ENCODE measurements around the gene PTPRN2. TPM values are rescaled to one million over a fixed set of nuclear protein-coding genes. Genes with fewer than 3 reads are reported as not detected.

Gene PTPRN2
- total RNA-seq, 1 experiment from 2014 or later: 1.2 TPM

- peak in 1 of 2 experiments; percentile 38 for DNase-seq (ENCODE audit: low read depth in 1 of 2, low spot score in 2 of 2)
- H3K27me3 ChIP-seq (replicated peaks): no peaks in the 10 kb centered on the region
- H3K36me3 ChIP-seq: no peaks in the 10 kb centered on the region
- no peak overlapping the region for H3K4me3 ChIP-seq
- no peak overlapping the region for H3K27ac ChIP-seq
- H3K9me3 ChIP-seq (replicated peaks): peaks cover 38% of the 10 kb centered on the region
- H3K4me1 ChIP-seq (replicated peaks): no peaks in the 10 kb centered on the region
These were observed 476.4 kb downstream of the PTPRN2 start for GRCh38 chr7:158111049-158111751.

- H3K9me3 ChIP-seq (replicated peaks): peaks cover 36% of the 10 kb centered on the region
- no peaks in the 10 kb centered on the region for H3K4me1 ChIP-seq (replicated peaks)
- H3K36me3 ChIP-seq: no peaks in the 10 kb centered on the region
- H3K27ac ChIP-seq: no peak overlapping the region
- H3K27me3 ChIP-seq (replicated peaks): no peaks in the 10 kb centered on the region
- no peak for DNase-seq (ENCODE audit: low read depth in 1 of 2, low spot score in 2 of 2)
- no peak overlapping the region for H3K4me3 ChIP-seq
These were observed 477.0 kb downstream of the PTPRN2 start for GRCh38 chr7:158110661-158111048.

GRCh38 chr7:158110034-158110590 lies 477.5 kb downstream of the PTPRN2 start:
- Histone ChIP-seq H3K4me1 (replicated peaks) (no peaks in the 10 kb centered on the region), H3K9me3 (replicated peaks) (peaks cover 36% of the 10 kb centered on the region), H3K27me3 (replicated peaks) (no peaks in the 10 kb centered on the region), H3K27ac (no peak overlapping the region), H3K4me3 (no peak overlapping the region), H3K36me3 (no peaks in the 10 kb centered on the region)
- DNase-seq (ENCODE audit: low read depth in 1 of 2, low spot score in 2 of 2): peak in 1 of 2 experiments; percentile 36

GRCh38 chr7:158109364-158110033 lies 478.1 kb downstream of the PTPRN2 start:
- Histone ChIP-seq H3K9me3 (replicated peaks) (peaks cover 36% of the 10 kb centered on the region), H3K27ac (no peak overlapping the region), H3K27me3 (replicated peaks) (no peaks in the 10 kb centered on the region), H3K4me3 (no peak overlapping the region), H3K4me1 (replicated peaks) (no peaks in the 10 kb centered on the region), H3K36me3 (no peaks in the 10 kb centered on the region)
- peak in 1 of 2 experiments; percentile 23 for DNase-seq (ENCODE audit: low read depth in 1 of 2, low spot score in 2 of 2)

- H3K36me3 ChIP-seq: no peaks in the 10 kb centered on the region
- H3K4me1 ChIP-seq (replicated peaks): no peaks in the 10 kb centered on the region
- H3K4me3 ChIP-seq: no peak overlapping the region
- H3K27ac ChIP-seq: no peak overlapping the region
- H3K27me3 ChIP-seq (replicated peaks): no peaks in the 10 kb centered on the region
- H3K9me3 ChIP-seq (replicated peaks): peaks cover 34% of the 10 kb centered on the region
- peak in 1 of 2 experiments; percentile 22 for DNase-seq (ENCODE audit: low read depth in 1 of 2, low spot score in 2 of 2)
These were observed 478.9 kb downstream of the PTPRN2 start for GRCh38 chr7:158108646-158109293.

GRCh38 chr7:158107806-158108205 lies 479.8 kb downstream of the PTPRN2 start:
- H3K27ac ChIP-seq: no peak overlapping the region
- DNase-seq (ENCODE audit: low read depth in 1 of 2, low spot score in 2 of 2): peak in 1 of 2 experiments; percentile 30
- H3K4me3 ChIP-seq: no peak overlapping the region
- no peaks in the 10 kb centered on the region for H3K4me1 ChIP-seq (replicated peaks)
- H3K9me3 ChIP-seq (replicated peaks): peaks cover 31% of the 10 kb centered on the region
- H3K27me3 ChIP-seq (replicated peaks): no peaks in the 10 kb centered on the region
- H3K36me3 ChIP-seq: no peaks in the 10 kb centered on the region

GRCh38 chr7:158106272-158106671 lies 481.4 kb downstream of the PTPRN2 start:
- no peaks in the 10 kb centered on the region for H3K4me1 ChIP-seq (replicated peaks)
- no peak overlapping the region for H3K27ac ChIP-seq
- H3K4me3 ChIP-seq: no peak overlapping the region
- H3K36me3 ChIP-seq: no peaks in the 10 kb centered on the region
- H3K9me3 ChIP-seq (replicated peaks): peaks cover 25% of the 10 kb centered on the region
- DNase-seq (ENCODE audit: low read depth in 1 of 2, low spot score in 2 of 2): peak in 1 of 2 experiments; percentile 25
- H3K27me3 ChIP-seq (replicated peaks): no peaks in the 10 kb centered on the region

- Histone ChIP-seq H3K27me3 (replicated peaks) (no peaks in the 10 kb centered on the region), H3K27ac (no peak overlapping the region), H3K36me3 (no peaks in the 10 kb centered on the region), H3K9me3 (replicated peaks) (peaks cover 11% of the 10 kb centered on the region), H3K4me3 (no peak overlapping the region), H3K4me1 (replicated peaks) (no peaks in the 10 kb centered on the region)
- DNase-seq (ENCODE audit: low read depth in 1 of 2, low spot score in 2 of 2): peak in 1 of 2 experiments; percentile 25
These were observed 484.2 kb downstream of the PTPRN2 start for GRCh38 chr7:158103378-158103777.

GRCh38 chr7:158102897-158103296 lies 484.7 kb downstream of the PTPRN2 start:
- Histone ChIP-seq H3K27me3 (replicated peaks) (no peaks in the 10 kb centered on the region), H3K36me3 (no peaks in the 10 kb centered on the region), H3K9me3 (replicated peaks) (peaks cover 6% of the 10 kb centered on the region), H3K4me1 (replicated peaks) (no peaks in the 10 kb centered on the region), H3K27ac (no peak overlapping the region), H3K4me3 (no peak overlapping the region)
- DNase-seq (ENCODE audit: low read depth in 1 of 2, low spot score in 2 of 2): peak in 1 of 2 experiments; percentile 26

- Histone ChIP-seq H3K4me3 (no peak overlapping the region), H3K4me1 (replicated peaks) (no peaks in the 10 kb centered on the region), H3K27ac (no peak overlapping the region), H3K36me3 (no peaks in the 10 kb centered on the region), H3K9me3 (replicated peaks) (peaks cover 9% of the 10 kb centered on the region; the same call in 1 of the 2 replicates), H3K27me3 (replicated peaks) (no peaks in the 10 kb centered on the region)
- peak in 1 of 2 experiments; percentile 34 for DNase-seq (ENCODE audit: low read depth in 1 of 2, low spot score in 2 of 2)
These were observed 485.7 kb downstream of the PTPRN2 start for GRCh38 chr7:158101821-158102450.

- H3K27ac ChIP-seq: no peak overlapping the region
- no peak overlapping the region for H3K4me3 ChIP-seq
These were observed 489.2 kb downstream of the PTPRN2 start for GRCh38 chr7:158098125-158099030.

GRCh38 chr7:158097453-158098124 lies 490.0 kb downstream of the PTPRN2 start:
- Histone ChIP-seq H3K27me3 (replicated peaks) (no peaks in the 10 kb centered on the region), H3K9me3 (replicated peaks) (peaks cover 9% of the 10 kb centered on the region; the same call in 1 of the 2 replicates), H3K4me3 (no peak overlapping the region), H3K4me1 (replicated peaks) (no peaks in the 10 kb centered on the region), H3K36me3 (no peaks in the 10 kb centered on the region), H3K27ac (no peak overlapping the region)
- peak in 1 of 2 experiments; percentile 22 for DNase-seq (ENCODE audit: low read depth in 1 of 2, low spot score in 2 of 2)

More at GRCh38 chr7:158098125-158099030, 489.2 kb downstream of the PTPRN2 start:
- Histone ChIP-seq H3K9me3 (replicated peaks) (peaks cover 9% of the 10 kb centered on the region; the same call in 1 of the 2 replicates), H3K27me3 (replicated peaks) (no peaks in the 10 kb centered on the region), H3K4me1 (replicated peaks) (no peaks in the 10 kb centered on the region), H3K36me3 (no peaks in the 10 kb centered on the region)
- DNase-seq (ENCODE audit: low read depth in 1 of 2, low spot score in 2 of 2): peak in 1 of 2 experiments; percentile 43
